ENCODE results near the gene PTPRN2. TPM values are rescaled to one million over a fixed set of nuclear protein-coding genes. Genes with fewer than 3 reads are reported as not detected.

Gene PTPRN2
- polyA plus RNA-seq, 4 donors, result 7.2 to 9.2 (median 7.5) TPM

- DNase-seq (ENCODE audit: low read depth in 4 of 4, low spot score in 3 of 4), result no peak
Measured at GRCh38 chr7:157828881-157829280, 758.7 kb downstream of the PTPRN2 start.

- no peak for DNase-seq (ENCODE audit: low read depth in 4 of 4, low spot score in 3 of 4)
Measured at GRCh38 chr7:157828190-157828589, 759.4 kb downstream of the PTPRN2 start.

GRCh38 chr7:157827863-157828160 lies 759.8 kb downstream of the PTPRN2 start:
- DNase-seq (ENCODE audit: low read depth in 4 of 4, low spot score in 3 of 4), result no peak

- DNase-seq (ENCODE audit: low read depth in 4 of 4, low spot score in 3 of 4), result no peak
Measured at GRCh38 chr7:157827045-157827862, 760.4 kb downstream of the PTPRN2 start.

- no peak for DNase-seq (ENCODE audit: low read depth in 4 of 4, low spot score in 3 of 4)
Measured at GRCh38 chr7:157826566-157826965, 761.1 kb downstream of the PTPRN2 start.

- no peak for DNase-seq (ENCODE audit: low read depth in 4 of 4, low spot score in 3 of 4)
Measured at GRCh38 chr7:157825325-157825724, 762.3 kb downstream of the PTPRN2 start.

GRCh38 chr7:157824819-157825121 lies 762.9 kb downstream of the PTPRN2 start:
- no peak for DNase-seq (ENCODE audit: low read depth in 4 of 4, low spot score in 3 of 4)

GRCh38 chr7:157824011-157824818 lies 763.4 kb downstream of the PTPRN2 start:
- DNase-seq (ENCODE audit: low read depth in 4 of 4, low spot score in 3 of 4), result no peak

GRCh38 chr7:157822688-157823031 lies 765.0 kb downstream of the PTPRN2 start:
- no peak for DNase-seq (ENCODE audit: low read depth in 4 of 4, low spot score in 3 of 4)

- DNase-seq (ENCODE audit: low read depth in 4 of 4, low spot score in 3 of 4), result no peak
Measured at GRCh38 chr7:157821959-157822687, 765.5 kb downstream of the PTPRN2 start.

- DNase-seq (ENCODE audit: low read depth in 4 of 4, low spot score in 3 of 4), result no peak
Measured at GRCh38 chr7:157820796-157821195, 766.8 kb downstream of the PTPRN2 start.

GRCh38 chr7:157819455-157819807 lies 768.2 kb downstream of the PTPRN2 start:
- no peak for DNase-seq (ENCODE audit: low read depth in 4 of 4, low spot score in 3 of 4)

GRCh38 chr7:157818701-157819454 lies 768.7 kb downstream of the PTPRN2 start:
- no peak for DNase-seq (ENCODE audit: low read depth in 4 of 4, low spot score in 3 of 4)

GRCh38 chr7:157817944-157818700 lies 769.5 kb downstream of the PTPRN2 start:
- DNase-seq (ENCODE audit: low read depth in 4 of 4, low spot score in 3 of 4), result no peak

GRCh38 chr7:157817433-157817832 lies 770.2 kb downstream of the PTPRN2 start:
- no peak for DNase-seq (ENCODE audit: low read depth in 4 of 4, low spot score in 3 of 4)

GRCh38 chr7:157816526-157817250 lies 770.9 kb downstream of the PTPRN2 start:
- no peak for DNase-seq (ENCODE audit: low read depth in 4 of 4, low spot score in 3 of 4)

- DNase-seq (ENCODE audit: low read depth in 4 of 4, low spot score in 3 of 4), result no peak
Measured at GRCh38 chr7:157816086-157816485, 771.5 kb downstream of the PTPRN2 start.

GRCh38 chr7:157815706-157816022 lies 772.0 kb downstream of the PTPRN2 start:
- no peak for DNase-seq (ENCODE audit: low read depth in 4 of 4, low spot score in 3 of 4)

GRCh38 chr7:157814931-157815705 lies 772.5 kb downstream of the PTPRN2 start:
- DNase-seq (ENCODE audit: low read depth in 4 of 4, low spot score in 3 of 4), result no peak

Measured in left renal pelvis (tissue), 4 donors.